Cerebellar cortex (tissue), 1 donor: ENCODE results near the gene CCDC146.

Experiments used
- DNase-seq: peaks from one replicate; pipeline ENCODE4 v3.0.0-alpha.2; 2015; ENCODE audit warnings: low spot score

CCDC146 gene

DNA sequence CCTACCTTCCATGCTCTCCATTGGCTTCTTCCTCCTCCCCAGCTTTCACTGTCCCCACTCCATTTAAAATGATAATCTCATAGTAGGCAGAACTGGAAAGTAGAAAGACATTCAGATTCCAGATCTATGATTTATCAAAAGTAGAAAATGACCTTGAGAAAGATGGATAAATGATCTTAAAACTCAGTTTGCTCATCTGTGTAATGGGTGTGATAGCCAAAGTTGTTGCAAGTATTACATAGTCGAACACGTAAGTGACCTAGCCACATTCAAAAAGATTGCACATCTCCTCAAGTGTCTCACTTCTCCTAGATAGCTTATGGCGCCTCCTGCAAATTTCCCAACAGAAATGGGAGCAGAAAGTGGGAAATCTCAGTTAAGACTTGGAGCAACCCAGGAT lies 167.0 kb downstream of the CCDC146 start:
- no peak for DNase-seq

DNA sequence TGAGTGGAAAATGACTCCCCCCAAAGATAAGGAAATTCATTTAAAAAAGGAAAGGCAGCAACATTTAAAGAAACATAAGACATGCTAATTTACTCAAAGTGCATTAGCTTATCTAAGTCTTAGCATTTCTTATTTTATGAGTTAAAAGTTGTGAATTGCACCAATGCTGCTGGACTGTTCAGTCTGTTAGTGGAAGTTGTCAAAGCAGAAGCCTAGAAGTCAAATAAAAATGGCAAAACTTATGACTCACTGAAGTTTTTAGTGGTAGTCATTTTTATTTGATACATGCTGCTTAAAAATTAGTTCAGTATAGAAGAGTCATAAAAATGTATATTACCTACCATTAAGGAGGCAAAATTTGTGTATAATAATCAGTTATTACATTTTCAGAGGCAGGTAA lies 168.0 kb downstream of the CCDC146 start:
- DNase-seq, result no peak

DNA sequence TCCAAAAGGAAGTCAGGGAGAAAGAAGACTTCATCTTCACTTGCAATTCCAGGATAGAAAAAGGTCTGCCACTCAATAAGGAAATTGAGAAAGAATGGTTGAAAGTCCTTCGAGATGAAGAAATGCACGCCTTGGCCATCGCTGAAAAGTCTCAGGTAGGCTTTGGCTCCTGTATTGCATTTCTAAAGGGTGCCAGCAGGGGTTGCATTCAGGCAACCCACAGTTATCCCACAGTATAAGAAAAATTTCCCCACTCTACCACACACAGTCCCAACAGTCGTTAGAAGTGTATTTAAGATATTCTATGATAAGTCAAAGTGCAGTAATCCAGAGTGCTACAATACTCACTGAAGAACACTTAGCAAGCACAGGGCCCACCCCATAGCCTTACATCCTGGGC lies 170.6 kb downstream of the CCDC146 start:
- DNase-seq, result no peak

DNA sequence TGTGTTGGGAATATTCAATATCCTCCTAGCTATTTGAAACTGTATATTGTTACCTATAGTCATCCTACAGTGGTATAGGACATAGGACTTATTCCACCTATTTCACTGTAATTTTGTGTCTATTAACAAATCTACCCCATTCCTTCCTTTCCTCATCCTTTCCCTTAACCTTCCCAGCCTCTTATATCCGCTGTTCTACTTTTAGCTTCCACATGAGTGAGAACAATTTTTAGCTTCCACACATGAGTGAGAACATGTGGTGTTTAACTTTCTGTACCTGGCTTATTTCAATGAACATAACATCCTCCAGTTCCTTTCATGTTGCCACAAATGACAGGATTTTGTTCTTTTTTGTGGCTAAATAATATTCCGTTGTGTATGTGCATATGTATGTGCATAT lies 173.1 kb downstream of the CCDC146 start:
- no peak for DNase-seq

DNA sequence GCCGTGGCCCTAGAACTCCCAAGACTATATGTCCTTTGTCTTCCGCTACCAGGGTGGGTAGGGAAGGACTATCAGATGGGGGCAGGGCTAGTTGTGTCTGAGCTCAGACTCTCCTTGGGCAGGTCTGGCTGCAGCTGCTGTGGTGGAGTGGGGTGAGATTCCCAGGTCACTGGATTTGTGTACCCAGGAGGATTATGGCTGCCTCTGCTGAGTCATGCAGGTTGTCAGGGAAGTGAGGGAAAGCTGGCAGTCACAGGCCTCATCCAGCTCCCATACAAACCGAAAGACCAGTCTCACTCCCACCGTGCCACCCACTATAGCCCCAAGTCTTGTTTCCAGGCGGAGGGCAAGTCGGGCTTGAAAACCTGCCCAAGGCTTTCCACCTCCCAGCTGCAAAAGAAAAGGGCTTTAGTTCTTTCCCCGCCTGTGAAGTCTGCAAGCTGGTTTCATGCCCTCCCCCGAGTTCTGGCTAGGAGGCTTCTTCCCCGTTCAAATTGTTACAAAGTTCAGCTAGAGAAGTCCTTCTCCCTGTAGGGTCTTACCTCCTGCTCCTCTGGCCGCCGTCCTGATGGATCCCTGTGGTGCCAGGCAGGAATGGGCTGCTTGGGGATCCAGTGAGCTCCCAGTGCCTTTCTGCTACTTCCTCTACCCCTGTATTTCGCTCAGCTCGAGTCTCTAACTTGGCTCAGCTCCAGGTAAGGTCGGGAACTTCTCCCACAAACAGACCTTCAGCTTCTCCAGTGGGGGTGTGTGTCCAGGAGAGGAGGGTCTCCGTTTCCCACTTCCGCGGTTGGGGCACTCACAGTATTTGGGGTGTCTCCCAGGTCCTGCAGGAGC lies 184.0 kb downstream of the CCDC146 start:
- DNase-seq, result no peak

DNA sequence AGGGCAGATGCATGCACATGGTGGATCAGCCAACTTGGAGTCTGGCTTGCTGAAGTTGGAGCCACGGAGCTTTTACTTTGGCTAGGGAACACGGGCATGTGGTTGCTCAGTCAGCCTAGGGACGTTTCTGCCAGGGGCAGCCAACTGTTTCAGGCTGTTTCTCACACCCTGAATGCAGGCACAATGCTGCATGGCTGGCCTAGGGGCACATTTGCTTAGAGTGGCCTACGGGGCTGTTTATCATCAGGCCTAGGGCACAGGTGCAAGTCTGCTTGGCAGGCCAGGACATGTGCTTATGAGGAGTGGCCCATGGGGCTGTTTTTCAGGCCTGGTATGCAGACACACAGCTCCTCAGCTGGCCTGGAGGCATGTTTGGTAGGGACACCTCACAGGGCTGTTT lies 186.4 kb downstream of the CCDC146 start:
- DNase-seq, result no peak

DNA sequence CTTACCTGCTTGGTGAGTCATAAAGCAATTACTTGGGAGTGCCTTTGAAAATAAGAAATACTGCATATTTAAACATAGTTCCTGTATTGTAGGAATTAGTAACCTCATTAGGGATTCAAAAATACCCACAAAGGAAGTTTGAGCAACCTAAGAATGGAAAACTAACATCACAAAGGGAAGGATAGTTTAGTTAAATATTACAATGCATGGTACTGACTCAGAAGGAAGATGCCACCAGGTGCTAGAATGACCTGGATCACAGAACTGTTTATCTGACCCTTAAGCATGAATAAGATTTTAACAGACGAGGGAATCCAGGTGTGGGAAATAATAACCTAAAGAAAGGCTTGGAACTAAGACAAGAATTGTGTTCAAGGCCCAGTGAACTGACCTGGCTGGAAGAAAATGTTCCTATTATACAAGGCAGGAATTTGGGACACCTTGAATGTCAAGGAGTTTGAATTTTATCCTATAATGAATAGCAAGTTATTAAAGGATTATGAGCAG lies 187.4 kb downstream of the CCDC146 start:
- DNase-seq, result no peak

DNA sequence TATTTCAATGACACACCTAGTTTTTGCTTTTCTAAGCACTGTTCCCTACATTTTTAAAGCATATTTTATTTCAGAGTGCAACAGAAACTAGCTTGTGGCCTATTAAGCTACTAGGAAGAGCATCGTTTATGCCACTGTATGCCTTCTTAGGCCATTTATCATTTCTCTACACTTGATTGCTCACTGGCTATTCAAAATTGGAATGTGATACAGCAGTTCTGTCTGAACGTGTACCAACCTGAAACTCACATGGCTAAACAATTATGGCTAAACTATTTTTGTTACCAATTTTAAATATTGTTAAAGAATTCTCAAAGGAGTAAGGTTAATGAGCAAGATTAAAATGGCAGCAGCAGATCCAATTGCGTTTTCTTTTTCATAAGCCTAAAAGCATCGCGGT lies 188.6 kb downstream of the CCDC146 start:
- no peak for DNase-seq

DNA sequence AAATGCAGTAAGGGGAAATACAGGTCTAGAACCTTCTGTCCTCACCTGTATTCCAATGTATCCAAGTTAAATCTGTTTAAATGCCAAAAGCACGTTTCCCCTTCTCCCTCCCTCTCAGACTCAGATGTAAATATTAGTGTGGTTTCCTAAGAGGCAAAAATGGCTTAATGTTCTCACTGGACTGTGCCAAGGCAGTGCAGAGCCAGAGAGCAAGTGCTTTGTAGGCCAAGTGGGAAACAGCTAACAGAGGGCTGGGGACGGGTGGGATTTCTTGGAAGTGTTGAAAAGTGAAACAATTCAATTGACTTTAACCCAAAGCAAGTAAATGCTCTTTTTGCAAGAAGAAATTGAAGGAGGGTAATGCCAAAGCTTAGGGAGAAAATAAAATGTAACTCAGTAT lies 190.7 kb downstream of the CCDC146 start:
- DNase-seq, result no peak

DNA sequence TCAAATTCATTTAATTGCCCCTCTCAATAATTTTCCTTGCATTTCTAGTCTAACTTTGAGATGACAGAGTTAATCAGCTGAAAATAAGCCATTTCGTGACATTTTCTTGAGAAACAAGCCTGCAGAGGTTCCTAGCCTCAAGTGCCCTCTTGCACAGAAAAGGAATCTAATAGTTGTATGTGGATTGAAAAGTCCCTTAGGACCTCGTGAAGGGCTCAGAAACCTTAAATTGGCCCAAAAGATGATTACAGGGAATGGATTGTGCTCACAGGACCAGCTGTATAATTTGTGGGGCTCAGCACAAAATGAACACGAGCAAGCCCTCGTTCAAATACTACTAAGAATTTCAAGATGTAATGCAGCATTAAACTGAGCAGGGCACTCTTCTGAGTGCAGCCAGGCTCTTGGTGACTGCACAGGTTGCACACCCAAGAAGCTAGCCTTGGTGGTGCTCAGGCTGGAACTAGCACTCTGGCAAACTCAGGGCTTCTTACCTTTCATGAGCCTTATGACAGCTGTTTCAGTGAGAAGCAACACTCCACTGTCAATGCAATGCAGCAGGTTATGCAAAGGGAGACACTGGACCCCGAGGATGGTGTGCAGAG lies 191.6 kb downstream of the CCDC146 start:
- no peak for DNase-seq

DNA sequence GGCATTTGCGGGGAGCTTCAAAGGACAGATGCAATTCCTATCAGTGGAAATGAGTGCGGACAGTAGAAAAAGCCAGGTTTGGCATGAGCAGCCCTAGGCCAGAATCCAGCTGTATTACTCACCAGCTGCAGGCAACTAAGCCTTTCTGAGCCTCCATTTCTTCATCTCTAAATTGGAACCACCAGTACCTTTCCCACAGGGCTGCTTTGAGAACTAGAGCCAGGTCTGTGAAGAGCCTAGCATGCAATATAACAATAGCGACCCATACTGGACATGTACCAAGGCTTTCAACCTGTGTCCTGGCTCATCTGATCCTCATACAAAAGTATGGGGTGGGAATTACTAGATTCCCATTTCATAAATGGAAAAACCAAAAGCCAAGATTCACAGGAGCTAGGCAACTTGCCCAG lies 192.8 kb downstream of the CCDC146 start:
- DNase-seq, result no peak

DNA sequence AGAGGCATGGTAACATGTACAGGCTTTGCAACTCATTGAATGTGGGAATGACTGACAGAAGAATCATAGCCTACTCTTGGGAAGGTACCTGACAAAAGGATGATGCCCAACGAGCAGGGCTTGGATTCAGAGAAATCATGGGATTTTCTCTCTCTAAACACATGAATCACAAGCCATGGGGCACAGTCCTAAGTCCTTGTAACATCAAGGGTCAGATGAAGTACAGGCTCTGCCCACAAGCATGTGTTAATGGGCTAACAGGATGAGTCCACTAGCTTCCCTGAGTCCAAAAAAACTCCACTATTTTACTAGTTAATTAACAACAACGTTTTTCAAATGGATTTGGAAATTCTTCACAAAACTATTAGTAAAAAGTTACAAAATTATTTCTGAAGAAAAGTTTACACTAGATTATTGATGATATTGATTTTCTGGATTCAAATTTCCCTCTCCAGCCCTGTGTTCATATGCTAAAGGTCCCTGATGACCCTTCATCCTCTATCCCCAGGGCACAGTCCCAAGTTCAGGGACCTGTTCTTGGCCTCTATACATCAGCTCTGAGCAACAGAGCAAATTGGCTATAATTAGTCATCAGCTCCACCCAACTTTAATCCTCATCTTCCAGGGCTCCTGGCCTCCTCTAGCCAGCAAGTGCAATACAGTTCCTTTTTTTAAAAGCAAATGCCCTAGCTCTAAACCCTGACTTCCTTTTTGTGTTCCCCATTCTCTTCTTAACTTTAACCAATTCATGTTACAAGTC lies 194.0 kb downstream of the CCDC146 start:
- DNase-seq, result no peak

DNA sequence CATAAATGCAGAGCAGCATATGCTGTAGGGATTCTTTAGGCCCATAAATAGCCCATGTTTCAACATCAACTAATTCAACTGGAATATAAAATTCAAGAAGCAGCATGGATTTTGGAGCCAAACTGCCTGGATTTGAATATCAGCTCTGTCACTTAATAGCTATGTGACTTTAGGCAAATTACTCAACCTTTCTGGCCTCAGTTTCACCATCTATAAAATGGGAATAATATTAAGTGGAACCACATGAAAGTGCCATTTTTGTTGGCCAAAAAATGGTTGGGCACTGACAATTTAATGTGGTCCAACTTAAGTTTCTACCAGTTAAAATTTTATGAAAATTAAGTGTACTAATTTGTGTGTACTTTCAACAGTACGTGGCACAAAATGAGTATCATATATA lies 195.6 kb downstream of the CCDC146 start:
- no peak for DNase-seq

DNA sequence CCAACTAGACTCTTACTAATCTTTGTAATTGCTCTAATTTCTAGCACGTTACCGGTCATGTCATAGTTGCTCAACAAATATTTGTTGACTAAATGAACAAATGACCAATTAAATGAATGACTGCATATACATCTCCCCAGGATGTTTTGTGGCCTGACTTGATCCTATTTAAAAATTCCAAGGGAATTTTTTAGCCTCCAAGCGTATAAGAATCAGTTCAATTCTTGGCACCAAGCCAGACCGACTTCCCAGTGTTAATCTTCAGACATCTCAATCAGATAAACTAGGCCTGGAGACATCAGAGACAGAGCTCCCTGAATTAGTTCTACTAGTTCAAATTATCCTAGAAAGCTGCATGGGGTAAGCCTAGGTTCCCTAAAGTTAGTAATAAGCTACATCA lies 197.7 kb downstream of the CCDC146 start:
- no peak for DNase-seq

DNA sequence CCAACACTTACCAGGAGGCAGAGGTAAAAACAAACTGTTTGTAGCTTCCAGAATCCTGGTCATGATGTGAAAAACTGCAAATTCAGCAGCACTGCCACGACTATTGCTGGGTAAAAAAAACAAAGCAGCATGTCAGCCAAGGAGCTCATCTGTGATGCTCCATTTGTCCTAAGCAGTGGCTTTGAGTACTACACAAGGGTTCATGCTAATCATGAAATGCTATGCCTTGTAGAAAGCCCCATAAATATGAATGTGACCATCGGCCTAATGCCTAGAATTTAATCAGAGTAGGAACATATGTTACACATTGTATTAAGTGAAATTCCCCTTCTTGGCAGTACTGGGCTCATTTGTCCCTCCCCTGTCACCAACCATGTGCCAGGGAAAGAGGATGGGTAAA lies 198.3 kb downstream of the CCDC146 start:
- DNase-seq, result no peak

DNA sequence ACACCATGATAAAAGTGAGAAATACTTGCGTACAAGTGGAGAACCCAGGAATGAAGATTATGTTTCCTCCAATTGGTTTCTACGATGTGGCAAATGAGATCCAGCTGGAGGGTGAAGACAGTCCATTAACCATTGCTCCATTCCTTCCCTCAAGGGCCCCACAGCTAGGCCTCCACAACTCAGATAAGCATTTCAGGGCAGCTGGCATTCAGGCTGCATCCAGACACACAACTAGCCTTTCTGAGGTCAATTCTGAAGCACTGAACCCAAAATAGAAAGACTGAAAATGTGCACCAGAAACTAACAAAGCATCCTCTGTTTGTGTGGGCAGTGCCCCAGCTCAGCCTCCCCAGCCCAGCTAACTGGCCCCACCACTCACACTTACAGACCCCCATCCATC lies 198.9 kb downstream of the CCDC146 start:
- DNase-seq, result no peak

DNA sequence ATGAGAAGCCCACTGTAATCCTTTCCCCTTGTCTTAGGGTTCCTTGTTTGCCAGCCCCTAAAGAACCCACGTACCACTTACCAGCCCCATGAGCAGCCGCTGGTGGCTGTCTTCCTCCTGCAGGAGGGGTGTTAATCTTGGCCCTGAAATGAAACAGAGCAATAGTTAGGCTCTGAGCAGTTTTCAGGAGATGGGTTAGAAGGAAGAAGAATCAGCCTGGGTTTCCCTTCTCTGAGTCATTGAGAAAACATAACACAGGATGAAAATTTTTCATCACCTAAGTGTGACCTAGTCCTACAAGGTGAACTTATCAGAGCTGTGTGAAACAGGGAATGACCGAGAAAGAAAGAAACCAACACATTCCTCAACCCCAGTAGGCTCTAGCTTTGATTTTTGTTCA lies 203.7 kb downstream of the CCDC146 start:
- DNase-seq, result no peak

DNA sequence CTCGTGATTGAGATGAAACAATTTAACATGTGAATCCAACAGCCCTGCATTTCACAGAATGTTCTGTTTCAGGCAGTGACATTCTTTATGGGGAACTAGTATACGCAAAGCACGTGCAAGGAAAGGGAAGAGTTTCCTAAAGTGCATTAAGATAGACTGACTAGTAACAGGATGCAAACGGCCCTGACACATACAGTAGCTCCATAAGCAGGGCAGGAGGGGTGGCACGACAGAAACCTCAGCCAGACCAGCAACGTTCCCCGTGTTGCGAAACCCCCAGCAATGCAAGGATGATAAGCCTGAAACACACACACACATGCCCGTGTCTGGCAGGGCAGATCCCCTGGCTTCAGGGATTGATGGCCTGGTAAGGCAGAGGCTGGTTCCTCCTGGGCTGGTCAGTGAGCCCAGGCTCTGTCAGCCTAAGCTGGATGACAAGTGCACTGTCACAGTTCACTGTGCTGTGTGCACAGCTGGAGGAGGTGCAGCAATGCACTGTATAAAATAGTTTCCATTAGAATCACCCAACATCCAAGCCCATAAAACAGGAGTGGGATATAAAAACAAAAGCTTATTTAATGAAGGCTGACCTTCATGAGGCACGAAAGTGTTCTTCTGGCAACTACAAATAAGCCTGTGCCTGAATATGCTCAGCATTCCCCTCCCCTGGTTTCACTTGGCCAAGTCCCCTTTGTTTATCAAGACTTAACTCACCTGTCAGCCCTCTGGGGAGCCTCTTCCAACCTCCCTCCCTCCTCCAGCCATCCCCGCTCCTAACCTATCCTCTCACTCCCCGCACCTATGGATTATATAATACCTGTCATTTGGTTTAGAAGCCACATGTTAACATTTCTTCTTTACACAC lies 204.9 kb downstream of the CCDC146 start:
- no peak for DNase-seq

DNA sequence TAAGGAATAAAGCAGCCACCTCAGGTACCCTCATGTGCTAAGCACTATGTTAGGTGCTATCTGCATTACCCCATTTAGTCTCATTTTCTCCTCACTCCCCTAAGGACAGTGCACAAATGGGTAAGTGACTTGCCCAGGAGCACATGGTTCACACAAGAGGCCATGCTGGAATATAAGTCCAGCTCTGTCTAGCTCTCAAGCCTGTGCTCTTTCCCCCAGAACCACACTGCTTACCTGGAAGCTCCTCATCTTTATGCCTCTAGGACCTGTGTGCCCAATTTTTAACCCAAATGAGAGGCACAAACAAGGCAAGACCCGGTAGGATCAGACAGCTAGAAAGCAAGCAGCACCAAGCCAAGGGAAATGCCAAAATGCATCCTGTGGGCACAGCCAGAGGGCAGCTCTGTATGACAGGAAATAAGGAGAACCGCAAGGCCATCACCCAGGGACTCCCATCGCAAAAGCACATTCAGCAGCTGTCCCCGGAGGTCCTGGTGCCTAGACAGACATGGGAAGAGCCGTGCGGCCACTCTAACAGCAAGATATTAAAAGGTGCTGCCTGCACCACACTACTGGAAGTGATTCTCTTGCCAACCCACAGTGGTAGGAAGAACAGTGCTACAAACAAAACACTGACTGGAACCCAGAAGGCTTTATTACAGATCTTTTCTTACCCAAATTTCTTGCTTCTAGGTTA lies 205.7 kb downstream of the CCDC146 start:
- no peak for DNase-seq

DNA sequence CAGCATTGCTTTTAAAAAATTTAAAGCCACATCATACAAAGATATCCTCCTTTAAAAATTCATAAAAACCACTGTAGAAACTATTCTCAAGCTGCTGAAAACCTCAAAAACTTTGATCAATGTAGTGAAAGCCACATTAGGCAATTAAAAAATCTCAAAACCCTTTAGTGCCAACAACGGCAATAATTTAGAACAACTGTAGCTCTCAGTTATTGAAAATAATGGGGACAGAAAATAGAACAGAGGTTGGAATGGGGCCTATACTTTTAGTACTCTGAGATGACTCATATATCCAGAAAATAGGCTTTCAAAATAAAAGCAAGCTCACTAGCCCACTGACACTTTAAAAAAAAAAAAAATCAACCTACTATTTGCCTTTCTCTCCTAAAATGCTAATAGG lies 206.3 kb downstream of the CCDC146 start:
- no peak for DNase-seq

DNA sequence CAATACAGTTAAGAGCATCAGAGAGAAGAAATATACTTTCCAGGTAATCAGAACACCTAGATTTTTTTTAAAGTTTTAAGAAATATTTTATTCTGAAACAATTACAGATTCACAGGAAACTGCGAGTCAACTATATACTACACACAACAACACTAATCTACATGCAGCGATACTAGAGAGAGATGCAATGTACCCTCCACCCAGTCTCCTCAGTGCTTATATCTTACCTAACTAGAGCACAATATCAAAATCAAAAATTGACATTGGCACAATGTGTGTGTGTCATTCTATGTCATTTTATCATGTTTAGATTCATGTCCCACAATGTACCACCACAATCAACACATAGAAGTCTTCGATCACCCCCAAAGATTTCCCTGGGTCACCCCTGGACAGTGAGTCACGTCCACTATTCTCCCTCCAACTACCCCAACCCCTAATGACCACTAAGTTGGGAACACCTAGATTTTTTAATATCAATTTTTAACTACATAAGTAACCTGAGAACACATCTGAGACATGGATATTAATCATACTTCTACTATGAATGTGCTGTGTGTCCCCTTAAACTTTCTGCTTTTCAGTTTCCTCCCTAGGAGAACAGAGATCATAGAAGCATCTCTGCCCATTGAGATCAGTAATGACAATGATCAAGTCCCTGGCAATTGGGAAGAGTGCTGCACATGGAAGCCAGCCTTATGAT lies 207.2 kb downstream of the CCDC146 start:
- no peak for DNase-seq
